Anterior cingulate cortex (tissue), 58 donors: ENCODE results near the gene ZFYVE19.

Experiments used
- DNase-seq, 58 donors: peaks; one replicate each; lab custom pipeline; 2025; lab: John Stamatoyannopoulos, UW

The ZFYVE19 gene

DNA sequence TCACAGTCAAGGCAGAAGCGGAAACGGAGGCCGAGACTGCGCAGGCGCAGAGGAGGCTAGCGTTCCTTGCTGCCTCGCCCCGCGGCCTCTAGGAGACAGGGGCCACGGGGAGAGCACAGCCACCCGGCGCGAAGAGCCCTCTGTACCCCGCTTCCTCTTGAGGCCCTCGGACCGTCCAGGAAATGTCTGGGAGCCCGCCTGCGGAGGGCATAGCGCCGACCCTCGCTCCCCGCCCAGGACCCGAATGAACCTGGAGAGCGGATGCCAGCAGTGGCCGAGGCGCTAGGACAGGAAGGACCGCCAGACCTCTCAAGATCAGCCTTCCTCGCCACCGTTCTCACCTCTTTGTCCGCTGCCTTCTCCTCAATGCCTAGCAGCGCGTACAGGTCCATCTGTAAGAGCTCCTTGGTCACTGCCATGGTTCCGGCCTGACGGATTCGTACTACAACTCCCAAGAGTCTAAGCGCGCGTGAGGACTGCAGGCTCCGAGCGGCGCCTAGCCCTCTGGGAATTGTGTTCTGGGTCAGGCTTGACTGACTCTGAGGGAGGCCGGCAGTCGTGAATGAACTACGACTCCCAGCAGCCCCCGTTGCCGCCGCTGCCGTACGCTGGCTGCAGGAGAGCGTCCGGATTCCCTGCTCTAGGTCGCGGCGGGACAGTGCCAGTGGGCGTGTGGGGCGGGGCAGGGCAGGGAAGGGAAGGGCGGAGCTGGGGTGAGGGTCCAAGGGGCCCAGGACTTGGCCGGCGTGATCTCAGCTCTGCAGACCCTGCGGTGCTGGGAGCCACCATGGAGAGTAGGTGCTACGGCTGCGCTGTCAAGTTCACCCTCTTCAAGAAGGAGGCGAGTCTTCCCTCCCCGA, at the start of gene ZFYVE19, which contains the start of gene DNAJC17:
TSS of gene ZFYVE19 (plus strand) at position 62 of the 860 bp plus-strand sequence. CDS start at position 563, 501 bp downstream.
TSS of gene DNAJC17 (minus strand) at position 446 of the 860 bp plus-strand sequence. CDS start at position 419, 27 bp downstream.
- peak; percentile 66 to 99 (median 96) for DNase-seq

GRCh38 chr15:40759961-40760360, 46.9 kb upstream of the ZFYVE19 start:
- no peak for DNase-seq

GRCh38 chr15:40762919-40763800, 43.7 kb upstream of the ZFYVE19 start:
- DNase-seq = peak in 11 of 58 donors; percentile 9 to 67 (median 31)

DNA sequence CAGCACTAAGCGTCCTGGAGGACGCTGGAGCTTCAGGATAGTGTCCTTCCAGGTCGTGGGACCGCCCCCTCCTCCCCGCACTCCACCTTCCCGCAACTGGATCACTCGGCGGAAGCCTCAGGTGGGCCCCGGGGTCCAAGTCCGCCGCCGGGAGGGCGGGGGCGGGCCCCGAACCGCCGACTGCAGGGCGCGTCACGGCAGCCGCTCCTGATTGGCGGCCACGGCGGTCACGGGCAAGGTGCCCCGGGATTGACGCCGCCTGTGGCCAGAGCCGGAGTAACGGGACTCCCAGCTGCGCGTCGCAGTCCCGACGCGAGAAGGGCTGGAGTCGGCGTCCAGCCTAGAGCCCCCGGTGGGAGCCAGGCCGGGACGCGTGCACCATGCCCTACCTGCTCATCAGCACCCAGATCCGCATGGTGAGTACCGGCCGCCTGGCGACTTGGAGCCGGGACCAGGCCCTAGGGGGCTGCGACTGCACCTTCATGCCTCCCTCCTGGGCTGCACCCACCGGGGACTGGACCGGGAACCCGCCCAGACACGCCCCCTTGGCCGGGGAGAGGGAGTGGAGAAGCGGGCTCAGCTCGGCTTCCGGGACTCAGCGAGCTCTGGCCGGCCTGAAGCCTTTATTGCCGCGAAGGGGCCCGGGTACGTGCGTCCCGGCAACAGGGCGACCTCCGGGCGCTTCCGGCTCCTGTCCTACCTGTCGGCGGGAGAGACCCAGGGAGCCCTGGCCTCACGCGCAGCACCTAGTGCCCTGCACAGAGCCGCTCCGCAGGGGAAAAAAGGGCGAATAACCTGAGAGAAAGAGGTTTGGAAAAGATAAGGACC, 42.9 kb upstream of the ZFYVE19 start, which contains the start of gene GCHFR:
TSS of gene GCHFR (plus strand) at position 268 of the 828 bp plus-strand sequence. CDS start at position 381, 113 bp downstream.
- peak in 39 of 58 donors; percentile 13 to 70 (median 44) for DNase-seq

DNA sequence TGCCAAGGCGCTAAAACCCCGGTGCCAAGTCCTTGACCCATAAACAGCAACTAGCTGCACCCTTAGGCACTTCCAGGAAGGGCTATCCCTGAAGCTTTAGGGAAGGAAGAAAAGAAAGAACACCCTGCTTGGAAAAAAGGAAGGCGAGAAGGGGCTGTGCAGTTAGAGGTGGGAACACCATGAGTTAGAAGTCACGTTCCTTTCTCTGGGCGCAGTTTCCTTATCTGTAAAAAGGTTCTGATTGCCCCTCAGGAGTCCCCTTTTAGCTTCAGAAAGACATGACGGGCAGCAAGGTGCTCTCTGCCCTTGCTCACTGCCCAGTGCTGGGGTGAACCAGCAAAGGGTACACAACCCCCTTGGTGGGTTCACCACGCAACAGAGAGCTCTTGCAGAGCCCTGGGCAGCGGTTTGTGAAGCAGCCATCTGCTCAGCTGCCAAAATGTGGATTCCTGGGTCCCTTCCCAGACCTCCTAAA, 42.2 kb upstream of the ZFYVE19 start:
- peak in 1 of 58 donors; percentile 25 for DNase-seq

GRCh38 chr15:40766194-40766815, 40.6 kb upstream of the ZFYVE19 start:
- peak in 1 of 58 donors; percentile 36 for DNase-seq

DNA sequence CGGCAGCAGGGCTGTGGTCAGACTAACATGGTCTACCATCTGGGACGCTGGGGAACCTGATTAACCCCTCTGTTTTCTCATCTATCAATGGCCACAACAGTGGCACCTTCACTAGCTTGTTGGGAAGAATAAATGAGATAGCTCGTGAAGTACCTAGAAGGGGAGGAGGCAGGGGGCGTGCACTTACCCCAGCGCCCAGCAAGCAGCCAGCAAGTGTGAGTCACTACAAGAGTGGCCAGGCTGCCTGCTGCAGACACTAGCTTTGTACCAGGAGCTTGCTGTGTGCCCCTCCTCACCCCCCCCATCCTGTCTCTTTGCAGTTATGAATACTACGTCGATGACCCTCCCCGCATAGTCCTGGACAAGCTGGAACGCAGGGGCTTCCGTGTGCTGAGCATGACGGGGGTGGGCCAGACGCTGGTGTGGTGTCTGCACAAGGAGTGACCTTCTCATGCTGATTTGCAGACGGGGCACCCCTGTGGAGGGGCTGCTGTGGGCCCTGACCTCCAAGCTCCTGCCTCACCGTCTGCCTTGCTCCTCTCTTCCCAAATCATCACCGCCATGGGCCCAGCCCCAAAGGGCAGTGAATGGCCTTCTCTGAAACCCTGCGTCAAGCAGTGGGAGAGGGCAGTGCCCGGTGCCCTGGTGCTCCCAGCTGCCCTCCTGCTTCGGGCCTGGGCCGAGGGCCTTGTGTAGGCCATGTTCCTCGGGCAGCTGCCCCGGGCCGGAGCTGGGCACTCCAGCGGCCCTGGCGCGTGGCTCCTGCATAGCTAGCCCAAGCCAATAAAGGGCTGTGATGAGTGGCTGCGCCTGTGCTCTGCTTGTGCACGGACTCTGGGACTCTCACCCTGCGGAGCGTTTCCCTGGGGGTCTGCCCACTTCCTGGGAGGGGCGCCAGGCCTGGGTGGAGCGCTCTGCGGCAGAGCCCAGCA, 39.7 kb upstream of the ZFYVE19 start:
- no peak for DNase-seq

GRCh38 chr15:40767838-40768500, 38.9 kb upstream of the ZFYVE19 start:
- DNase-seq = no peak

DNA sequence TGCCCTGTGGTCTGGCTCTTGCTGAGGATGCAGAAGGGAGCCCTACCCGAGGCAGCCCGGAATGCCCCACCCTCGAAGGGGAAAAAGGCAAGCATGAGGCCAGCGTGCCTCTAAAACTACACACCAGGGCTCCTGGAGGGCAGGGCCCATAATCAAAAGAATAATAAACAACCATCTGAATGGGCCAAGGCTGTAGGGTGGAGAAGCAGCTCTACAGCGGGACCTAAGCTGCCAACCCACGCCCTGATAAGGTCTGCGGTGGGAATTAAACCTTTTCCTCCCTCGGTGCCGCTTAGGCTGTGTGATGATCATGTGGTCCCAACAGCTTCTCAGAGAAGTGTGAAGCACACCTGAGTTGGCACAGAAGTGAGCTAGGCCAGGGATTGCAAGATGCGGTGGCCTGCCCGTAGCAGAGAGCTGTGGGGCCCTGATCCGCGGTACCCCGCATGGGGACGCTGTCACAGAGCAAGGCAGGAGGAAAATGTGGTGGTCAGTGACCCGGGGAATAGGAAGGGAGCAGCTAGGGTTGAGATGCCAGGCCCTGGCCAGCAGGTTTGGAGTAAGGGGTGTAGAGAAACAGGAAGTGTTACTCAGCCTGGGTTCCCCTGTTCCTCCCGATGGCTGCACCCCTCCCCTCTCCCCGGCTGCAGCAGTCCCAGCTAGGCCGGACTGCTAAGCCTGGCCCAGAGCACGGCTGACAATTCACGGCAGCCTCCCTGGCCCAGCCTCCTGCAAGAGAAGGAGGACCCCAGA, 38.2 kb upstream of the ZFYVE19 start:
- no peak for DNase-seq

DNA sequence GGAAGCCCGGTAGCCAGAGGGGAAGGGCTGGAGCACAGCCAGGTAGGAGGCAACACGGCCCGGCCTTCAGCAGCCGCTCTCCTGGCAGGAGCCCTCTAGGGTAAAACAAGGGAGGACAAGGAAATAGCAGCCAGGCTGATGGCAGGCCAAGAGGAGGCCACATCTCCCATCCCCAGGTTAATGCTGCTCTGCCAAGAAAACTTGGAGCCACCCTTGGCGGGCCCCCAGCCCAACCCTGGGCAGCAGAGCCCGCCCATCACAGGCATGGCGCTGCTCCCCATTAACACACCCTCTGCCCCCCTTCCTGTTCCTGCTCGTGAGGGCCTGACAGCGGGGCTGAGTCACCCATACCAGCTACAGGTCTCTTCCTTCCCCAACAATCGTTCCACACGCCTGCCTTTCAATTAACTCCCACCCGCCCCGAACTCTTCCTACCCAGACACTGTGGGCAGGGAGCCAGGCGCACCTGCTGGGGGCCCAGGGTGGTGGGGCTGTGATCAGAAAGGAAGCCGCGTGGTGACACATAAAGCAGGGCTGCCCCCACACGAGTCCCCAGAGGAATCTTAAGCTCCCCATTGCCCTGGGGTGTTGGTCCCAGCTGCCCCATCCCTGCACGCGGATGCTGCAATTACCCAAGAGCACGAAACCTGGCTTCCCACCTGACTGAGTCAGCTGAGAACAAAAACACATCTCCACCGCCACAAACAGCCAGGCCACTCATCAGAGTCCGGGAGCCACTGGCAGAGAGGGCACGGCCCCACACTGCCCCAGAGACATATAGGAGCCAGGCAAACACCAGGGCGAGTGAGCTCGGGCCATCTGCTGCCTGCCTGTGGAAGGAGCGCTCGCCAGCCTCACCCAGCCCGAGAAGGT, 37.4 kb upstream of the ZFYVE19 start, which contains the start of gene C15orf62:
TSS of gene C15orf62 (plus strand) at position 707 of the 873 bp plus-strand sequence. CDS start 516 bp downstream, outside the sequence.
- peak in 30 of 58 donors; percentile 12 to 70 (median 39) for DNase-seq

- peak in 1 of 58 donors; percentile 38 for DNase-seq
Measured at GRCh38 chr15:40770147-40770721, 36.7 kb upstream of the ZFYVE19 start.

DNA sequence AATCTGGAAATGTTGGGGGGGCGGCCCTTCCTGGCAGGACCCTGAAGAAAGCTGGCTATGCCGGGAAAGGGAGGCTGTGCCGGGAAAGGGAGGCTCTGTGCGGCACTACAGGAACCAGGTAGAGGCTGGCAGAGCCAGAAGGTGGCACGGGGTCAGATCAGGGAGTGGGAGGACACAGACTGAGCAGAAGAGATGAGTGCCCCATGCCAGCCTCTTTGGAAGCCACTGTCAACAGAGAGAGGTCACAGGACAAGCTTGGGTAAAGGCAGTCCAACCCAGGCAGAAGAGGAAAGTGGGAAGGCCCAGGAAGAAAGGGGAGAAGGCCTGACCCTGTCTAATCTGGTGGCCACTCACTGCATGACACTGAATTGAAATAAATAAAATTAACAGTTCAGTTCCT, 35.6 kb upstream of the ZFYVE19 start:
- no peak for DNase-seq

- peak in 8 of 58 donors; percentile 11 to 32 (median 16) for DNase-seq
Measured at GRCh38 chr15:40772014-40772413, 34.9 kb upstream of the ZFYVE19 start.

DNA sequence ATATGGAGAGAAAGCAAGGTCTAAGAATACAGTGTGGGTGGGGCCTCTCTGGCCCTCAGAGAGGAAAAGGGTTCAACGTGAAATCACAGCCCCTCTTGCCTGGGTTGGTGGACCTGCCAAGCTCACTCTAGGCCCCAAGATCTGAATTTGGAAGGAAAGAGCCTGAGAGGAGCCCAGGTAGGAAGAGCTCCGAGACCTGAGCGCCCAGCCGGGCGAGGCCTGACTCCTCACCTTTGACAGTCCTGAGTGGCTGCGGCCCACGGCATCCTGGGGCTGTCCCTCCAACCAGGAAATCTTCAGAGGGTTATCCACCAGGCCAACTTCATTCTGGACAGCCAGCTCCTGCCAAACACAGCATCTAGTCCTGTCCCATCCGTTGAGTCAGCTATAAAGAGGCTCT, 33.4 kb upstream of the ZFYVE19 start:
- no peak for DNase-seq

- no peak for DNase-seq
Measured at GRCh38 chr15:40773902-40774301, 33.0 kb upstream of the ZFYVE19 start.
